GM12874 (cell line): ENCODE data around the gene SLC25A44.

Experiments used
- CTCF ChIP-seq: IDR thresholded peaks from 2 replicates; pipeline ENCODE4 v1.5.1; 2011; ENCODE audit warnings: low read depth, mild to moderate bottlenecking, control low read depth, low read length, moderate library complexity; ENCODE audit not compliant: insufficient read depth

SLC25A44 gene

GRCh38 chr1:156217871-156218270, 24.0 kb downstream of the SLC25A44 start:
- no peak for TF ChIP-seq CTCF

- TF ChIP-seq CTCF: no peak
Measured at GRCh38 chr1:156220226-156220625, 26.3 kb downstream of the SLC25A44 start.

GRCh38 chr1:156221986-156222692, 28.2 kb downstream of the SLC25A44 start:
- no peak for TF ChIP-seq CTCF

- no peak for TF ChIP-seq CTCF
Measured at GRCh38 chr1:156225677-156226014, 31.7 kb downstream of the SLC25A44 start.

GRCh38 chr1:156226116-156226538, 32.2 kb downstream of the SLC25A44 start:
- TF ChIP-seq CTCF: no peak

GRCh38 chr1:156226782-156227181, 32.9 kb downstream of the SLC25A44 start:
- no peak for TF ChIP-seq CTCF

- TF ChIP-seq CTCF: no peak
Measured at GRCh38 chr1:156228501-156228900, 34.6 kb downstream of the SLC25A44 start.
